ENCODE measurements around the gene CENPM.

DNA sequence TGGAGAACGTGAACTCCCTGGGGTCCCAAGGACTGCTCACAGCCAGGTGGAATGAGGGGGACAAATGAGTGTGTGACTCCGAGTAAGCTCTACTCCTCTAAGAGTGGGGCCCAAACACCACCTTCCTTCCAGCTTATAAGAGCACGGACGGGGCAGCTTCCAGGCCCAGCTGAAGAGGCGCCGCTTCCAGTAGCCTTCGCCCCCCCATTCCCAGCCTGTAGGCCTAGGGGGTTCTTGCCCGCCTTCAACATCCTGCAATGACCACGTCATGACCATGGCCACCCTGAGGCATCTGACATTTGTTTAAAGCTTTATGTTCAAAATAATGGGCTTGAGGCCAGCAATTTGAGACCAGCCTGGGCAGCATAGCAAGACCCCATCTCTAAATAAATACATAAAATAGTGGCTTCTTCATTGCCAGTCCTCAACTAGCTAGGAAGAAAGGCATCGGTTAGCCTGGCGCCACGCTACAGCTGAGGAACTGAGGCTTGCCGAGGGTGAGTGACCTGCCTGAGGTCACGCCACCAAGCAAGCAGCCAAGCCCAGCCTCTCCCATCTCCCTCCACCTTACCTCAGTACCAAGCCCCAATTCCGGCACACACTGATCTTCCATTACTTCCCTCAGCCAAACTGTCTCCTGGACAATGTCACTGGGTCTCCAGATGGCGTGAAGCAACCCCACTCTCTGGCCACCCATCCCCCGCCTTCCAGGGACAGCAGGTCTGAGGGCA is 12.5 kb downstream of the CENPM start:
- TF ChIP-seq, protein P1, sequence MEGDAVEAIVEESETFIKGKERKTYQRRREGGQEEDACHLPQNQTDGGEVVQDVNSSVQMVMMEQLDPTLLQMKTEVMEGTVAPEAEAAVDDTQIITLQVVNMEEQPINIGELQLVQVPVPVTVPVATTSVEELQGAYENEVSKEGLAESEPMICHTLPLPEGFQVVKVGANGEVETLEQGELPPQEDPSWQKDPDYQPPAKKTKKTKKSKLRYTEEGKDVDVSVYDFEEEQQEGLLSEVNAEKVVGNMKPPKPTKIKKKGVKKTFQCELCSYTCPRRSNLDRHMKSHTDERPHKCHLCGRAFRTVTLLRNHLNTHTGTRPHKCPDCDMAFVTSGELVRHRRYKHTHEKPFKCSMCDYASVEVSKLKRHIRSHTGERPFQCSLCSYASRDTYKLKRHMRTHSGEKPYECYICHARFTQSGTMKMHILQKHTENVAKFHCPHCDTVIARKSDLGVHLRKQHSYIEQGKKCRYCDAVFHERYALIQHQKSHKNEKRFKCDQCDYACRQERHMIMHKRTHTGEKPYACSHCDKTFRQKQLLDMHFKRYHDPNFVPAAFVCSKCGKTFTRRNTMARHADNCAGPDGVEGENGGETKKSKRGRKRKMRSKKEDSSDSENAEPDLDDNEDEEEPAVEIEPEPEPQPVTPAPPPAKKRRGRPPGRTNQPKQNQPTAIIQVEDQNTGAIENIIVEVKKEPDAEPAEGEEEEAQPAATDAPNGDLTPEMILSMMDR (IDR thresholded peaks at IDR 0.05), result no peak
- TF ChIP-seq POLR2A (IDR thresholded peaks at IDR 0.05), result no peak
